IMR-90 (cell line): ENCODE results near the gene MEGF8.

Source experiments
- CEBPB ChIP-seq: IDR thresholded peaks from 2 replicates; pipeline ENCODE4 v1.6.1; 2012; ENCODE audit warnings: low read depth, low read length, improper control_type of control experiment
- MAFK ChIP-seq: IDR thresholded peaks from 2 replicates; pipeline ENCODE4 v1.6.1; 2012; ENCODE audit warnings: low read depth, low read length, improper control_type of control experiment
- POLR2A ChIP-seq: IDR thresholded peaks from 2 replicates; pipeline ENCODE4 v1.6.1; 2012; ENCODE audit warnings: mild to moderate bottlenecking, low read depth, low read length
- RAD21 ChIP-seq: IDR thresholded peaks from 2 replicates; pipeline ENCODE4 v1.6.1; 2012; ENCODE audit warnings: low read length, improper control_type of control experiment
- RFX5 ChIP-seq: IDR thresholded peaks from 2 replicates; pipeline ENCODE4 v1.8.0; 2012; ENCODE audit warnings: low read depth, mild to moderate bottlenecking, low read length, moderate library complexity
- TF ChIP-seq, protein P1 (sequence below): conservative IDR thresholded peaks from 2 replicates; pipeline ENCODE4 v1.5.1; 2012; ENCODE audit warnings: mild to moderate bottlenecking, low read depth, low read length, improper control_type of control experiment
- TF ChIP-seq, protein P2 (sequence below): fragments of 150-350 bp; IDR thresholded peaks from 2 replicates; pipeline ENCODE4 v1.6.1; 2017; ENCODE audit warnings: mild to moderate bottlenecking, antibody characterized with exemption, low read length, low read depth

DNA sequence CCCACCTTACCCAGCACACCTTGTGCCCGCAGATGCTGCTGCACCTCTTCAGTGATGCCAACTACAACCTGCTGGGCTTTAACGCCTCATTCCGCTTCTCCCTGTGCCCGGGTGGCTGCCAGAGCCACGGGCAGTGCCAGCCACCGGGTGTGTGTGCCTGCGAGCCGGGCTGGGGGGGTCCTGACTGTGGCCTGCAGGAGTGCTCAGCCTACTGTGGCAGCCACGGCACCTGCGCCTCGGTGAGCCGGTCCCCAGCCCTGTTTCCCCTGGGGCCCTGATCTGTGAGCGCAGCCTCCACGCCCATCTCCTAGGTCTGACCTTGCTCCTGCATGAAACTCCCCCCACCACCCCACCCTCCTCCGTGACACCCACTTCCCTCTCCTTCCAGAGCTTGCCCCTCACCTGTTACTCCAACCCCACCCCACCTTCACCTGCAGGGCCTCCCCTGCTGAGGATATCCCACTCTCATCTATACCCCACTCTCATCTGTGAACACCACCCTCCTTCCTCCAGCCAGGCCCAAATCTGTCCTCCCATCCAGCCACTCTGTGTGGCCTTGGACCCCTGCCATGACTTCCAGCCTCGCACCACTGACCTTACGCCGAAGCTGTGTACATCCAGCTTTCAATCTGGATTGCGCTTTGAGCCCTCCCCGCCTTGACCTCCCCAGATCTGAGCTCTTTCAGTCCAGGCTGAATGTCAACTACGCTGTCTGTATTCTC is 8.7 kb downstream of the MEGF8 start:
- TF ChIP-seq, protein P1, sequence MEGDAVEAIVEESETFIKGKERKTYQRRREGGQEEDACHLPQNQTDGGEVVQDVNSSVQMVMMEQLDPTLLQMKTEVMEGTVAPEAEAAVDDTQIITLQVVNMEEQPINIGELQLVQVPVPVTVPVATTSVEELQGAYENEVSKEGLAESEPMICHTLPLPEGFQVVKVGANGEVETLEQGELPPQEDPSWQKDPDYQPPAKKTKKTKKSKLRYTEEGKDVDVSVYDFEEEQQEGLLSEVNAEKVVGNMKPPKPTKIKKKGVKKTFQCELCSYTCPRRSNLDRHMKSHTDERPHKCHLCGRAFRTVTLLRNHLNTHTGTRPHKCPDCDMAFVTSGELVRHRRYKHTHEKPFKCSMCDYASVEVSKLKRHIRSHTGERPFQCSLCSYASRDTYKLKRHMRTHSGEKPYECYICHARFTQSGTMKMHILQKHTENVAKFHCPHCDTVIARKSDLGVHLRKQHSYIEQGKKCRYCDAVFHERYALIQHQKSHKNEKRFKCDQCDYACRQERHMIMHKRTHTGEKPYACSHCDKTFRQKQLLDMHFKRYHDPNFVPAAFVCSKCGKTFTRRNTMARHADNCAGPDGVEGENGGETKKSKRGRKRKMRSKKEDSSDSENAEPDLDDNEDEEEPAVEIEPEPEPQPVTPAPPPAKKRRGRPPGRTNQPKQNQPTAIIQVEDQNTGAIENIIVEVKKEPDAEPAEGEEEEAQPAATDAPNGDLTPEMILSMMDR, result no peak
- no peak for TF ChIP-seq POLR2A
- TF ChIP-seq RFX5, result no peak
- no peak for TF ChIP-seq RAD21
- TF ChIP-seq CEBPB, result no peak
- no peak for TF ChIP-seq MAFK
- TF ChIP-seq, protein P2, sequence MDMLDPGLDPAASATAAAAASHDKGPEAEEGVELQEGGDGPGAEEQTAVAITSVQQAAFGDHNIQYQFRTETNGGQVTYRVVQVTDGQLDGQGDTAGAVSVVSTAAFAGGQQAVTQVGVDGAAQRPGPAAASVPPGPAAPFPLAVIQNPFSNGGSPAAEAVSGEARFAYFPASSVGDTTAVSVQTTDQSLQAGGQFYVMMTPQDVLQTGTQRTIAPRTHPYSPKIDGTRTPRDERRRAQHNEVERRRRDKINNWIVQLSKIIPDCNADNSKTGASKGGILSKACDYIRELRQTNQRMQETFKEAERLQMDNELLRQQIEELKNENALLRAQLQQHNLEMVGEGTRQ, result no peak
